RWPE1 (cell line): ENCODE results near the gene GCK.
A peak's percentile ranks its signal among the peaks of the same experiment; 100 is the strongest.

Source experiments
- CTCF ChIA-PET: fragments of 350-600 bp; sonication (Branson Sonifier 250); formaldehyde crosslinking; extraction: SDS; loops from one replicate; lab custom pipeline; 2021; lab: Yijun Ruan, JAX
- POLR2A ChIA-PET: fragments of 400-600 bp; formaldehyde crosslinking; extraction: SDS; loops from one replicate; lab custom pipeline; 2020; ENCODE audit warnings: antibody characterized with exemption; ENCODE audit not compliant: low non-redundant PET; lab: Yijun Ruan, JAX
- DNase-seq: peaks from one replicate; pipeline ENCODE4 v3.0.0; 2012; ENCODE audit warnings: low spot score
- H3K27ac ChIP-seq: fragments of 450-650 bp; 2 replicates; pipeline ENCODE4 v1.5.1; 2017
- TF ChIP-seq, protein P1 (sequence below): fragments of 450-650 bp; conservative IDR thresholded peaks from 2 replicates; pipeline ENCODE4 v1.5.1; 2017; ENCODE audit warnings: low read depth, mild to moderate bottlenecking

Gene GCK

DNA sequence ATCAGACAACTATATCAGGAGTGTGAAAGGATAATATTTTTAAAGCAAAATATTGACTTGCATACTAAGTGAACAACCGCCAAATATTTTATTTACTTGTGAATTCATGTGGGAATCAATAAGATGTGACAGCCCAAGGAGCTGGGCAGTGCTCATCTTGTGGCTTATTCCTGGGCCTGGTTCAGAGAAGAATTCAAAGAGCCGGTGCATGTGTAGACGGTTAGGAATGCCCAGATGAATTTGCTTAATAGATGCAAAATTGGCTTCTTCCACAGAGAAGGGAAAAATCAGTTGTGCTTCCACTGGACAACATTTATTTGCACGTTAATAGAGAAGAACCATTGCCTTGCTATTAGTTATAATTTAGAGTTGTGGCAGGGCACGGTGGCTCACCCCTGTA, 52.5 kb downstream of the GCK start:
- POLR2A ChIA-PET = no interaction called here
- TF ChIP-seq, protein P1, sequence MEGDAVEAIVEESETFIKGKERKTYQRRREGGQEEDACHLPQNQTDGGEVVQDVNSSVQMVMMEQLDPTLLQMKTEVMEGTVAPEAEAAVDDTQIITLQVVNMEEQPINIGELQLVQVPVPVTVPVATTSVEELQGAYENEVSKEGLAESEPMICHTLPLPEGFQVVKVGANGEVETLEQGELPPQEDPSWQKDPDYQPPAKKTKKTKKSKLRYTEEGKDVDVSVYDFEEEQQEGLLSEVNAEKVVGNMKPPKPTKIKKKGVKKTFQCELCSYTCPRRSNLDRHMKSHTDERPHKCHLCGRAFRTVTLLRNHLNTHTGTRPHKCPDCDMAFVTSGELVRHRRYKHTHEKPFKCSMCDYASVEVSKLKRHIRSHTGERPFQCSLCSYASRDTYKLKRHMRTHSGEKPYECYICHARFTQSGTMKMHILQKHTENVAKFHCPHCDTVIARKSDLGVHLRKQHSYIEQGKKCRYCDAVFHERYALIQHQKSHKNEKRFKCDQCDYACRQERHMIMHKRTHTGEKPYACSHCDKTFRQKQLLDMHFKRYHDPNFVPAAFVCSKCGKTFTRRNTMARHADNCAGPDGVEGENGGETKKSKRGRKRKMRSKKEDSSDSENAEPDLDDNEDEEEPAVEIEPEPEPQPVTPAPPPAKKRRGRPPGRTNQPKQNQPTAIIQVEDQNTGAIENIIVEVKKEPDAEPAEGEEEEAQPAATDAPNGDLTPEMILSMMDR = no peak
- no peak overlapping the region for H3K27ac ChIP-seq
- no peak for DNase-seq
- CTCF ChIA-PET = no interaction called here

DNA sequence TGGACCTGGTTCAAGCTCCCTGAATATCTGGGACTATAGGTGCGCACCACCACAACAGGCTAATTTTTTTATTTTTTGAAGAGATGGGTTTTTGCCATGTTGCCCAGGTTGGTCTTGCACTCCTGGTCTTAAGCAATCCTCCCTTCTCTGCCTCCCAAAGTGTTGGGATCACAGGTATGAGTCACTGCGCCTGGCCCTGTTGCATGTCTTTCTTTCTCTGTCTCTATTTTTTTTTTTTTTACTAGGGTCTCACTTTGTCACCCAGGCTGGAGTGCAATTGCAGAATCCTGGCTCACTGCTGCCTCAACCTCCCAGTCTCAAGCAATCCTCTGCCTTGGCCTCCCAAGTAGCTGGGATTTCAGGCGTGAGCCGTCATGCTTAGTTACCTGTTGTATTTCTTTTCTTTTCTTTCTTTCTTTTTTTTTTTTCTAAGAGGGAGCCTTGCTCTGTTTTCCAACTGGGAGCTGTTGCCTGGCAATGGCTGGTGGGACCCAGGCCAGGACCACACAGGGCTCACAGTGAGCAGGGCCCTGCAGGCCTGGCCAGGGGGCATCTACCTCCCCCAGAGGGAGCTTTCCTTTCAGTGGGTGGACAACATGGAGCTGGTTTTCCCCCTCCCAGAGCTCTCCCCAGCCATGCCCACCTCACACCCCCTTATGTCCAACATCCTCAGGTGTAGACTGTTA, 54.2 kb downstream of the GCK start:
- CTCF ChIA-PET = interaction anchor here (0.6 to 0.9 kb wide), 2 partner anchors 37 to 86 kb away, joined by 3 to 5 read pairs; no protein-coding TSS in a partner anchor
- no peak for DNase-seq
- TF ChIP-seq, protein P1 = no peak
- POLR2A ChIA-PET = interaction anchor here (0.5 to 0.6 kb wide), 2 partner anchors 67 to 353 kb away, joined by 3 to 5 read pairs; no protein-coding TSS in a partner anchor
- H3K27ac ChIP-seq = no peak overlapping the region

DNA sequence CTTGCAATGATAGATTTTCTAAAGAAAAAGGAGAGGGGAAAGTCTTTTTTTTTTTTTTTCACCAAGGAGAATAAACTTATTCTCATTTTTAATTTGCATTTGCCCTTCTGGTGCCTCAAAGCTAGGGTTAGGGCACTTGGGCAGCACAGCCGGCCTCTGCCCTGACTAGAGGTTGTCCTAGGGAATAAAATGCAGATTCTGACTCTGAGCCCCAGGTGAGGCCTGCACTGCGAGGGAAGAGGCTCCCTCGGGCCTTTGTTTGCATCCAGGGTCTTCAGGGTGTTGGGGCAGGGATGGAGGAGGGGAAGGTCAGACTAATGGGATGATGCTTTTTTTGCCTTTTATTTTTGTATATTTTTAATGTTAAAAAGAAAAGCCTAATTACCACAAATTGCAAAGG, 55.9 kb downstream of the GCK start:
- POLR2A ChIA-PET = interaction anchor here (0.7 kb wide), 1 partner anchor 9 kb away, joined by 8 read pairs; no protein-coding TSS in a partner anchor
- TF ChIP-seq, protein P1 = no peak
- H3K27ac ChIP-seq = no peak overlapping the region
- no peak for DNase-seq
- CTCF ChIA-PET = interaction anchor here (0.7 kb wide), 2 partner anchors 17 to 63 kb away, joined by 4 to 5 read pairs; no protein-coding TSS in a partner anchor

DNA sequence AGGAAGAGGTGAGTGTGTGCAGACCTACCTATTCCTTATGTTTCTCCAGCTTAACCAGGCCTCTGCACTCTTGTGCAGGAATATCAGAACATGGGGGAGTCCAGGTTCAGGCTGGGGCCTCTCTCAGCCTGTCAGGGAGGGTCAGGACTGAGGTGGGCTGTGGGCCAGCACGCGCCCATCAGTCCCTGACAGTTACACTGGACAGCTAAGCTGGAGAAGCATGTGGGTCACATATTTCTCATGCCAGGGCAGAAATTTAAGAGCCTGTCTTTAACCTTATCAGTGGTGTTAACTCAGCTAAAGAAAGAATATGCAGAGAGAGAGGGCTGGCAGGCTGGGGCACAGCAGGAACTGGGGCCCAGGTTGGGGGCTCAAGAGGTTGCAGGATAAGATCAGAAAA, 57.2 kb downstream of the GCK start:
- CTCF ChIA-PET = interaction anchor here (0.6 kb wide), 2 partner anchors 309 to 437 kb away, joined by 3 to 4 read pairs; no protein-coding TSS in a partner anchor
- POLR2A ChIA-PET = no interaction called here
- no peak for DNase-seq
- TF ChIP-seq, protein P1 = no peak
- no peak overlapping the region for H3K27ac ChIP-seq

DNA sequence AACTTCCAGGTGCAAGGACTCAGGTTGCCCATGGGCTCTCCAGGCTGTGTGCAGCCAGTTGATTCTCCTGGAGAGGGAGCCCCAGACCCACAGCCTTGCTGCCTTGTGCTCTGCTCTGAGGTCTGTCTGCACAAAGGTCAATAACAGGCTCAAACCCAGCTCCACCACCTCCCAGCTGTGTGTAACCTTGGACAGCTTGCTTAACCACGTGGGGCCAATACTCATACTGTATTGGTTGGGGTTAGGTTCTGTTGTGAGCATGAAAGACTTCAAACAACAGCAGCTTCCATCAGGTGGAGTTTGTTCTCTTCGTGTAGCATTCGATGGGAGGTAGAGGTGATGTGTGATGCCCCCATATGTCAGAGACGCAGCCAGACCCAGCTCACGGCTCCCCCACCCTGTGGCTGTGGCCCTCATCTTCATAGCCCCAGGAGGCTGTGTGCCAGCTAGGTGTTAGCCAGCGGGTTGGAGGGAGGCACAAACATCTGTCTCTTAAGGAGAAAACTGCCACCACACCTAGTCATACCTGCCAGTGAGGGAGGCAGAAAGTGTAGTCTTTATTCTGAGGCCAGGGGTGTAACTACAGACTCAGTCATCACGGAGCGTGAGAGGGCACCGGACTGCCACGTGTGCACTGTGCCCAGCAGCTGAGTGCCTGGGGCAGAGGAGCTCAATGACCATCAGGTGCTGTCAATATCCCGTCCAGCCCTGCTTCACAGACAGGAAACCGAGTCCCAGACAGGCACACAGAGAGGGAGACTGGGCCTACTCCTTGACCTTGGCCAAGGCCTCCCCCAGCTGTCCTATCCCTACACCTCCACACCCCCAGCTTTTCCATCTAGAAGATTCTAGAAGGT, 57.8 kb downstream of the GCK start:
- peak; percentile 23 for DNase-seq
- ChIA-PET POLR2A (no interaction called here), CTCF (interaction anchor here (0.5 to 1.1 kb wide), 6 partner anchors 73 to 437 kb away, joined by 3 to 6 read pairs (median 4); no protein-coding TSS in a partner anchor)
- H3K27ac ChIP-seq = no peak overlapping the region
- TF ChIP-seq, protein P1 = no peak; the same call in 1 of the 2 replicates

DNA sequence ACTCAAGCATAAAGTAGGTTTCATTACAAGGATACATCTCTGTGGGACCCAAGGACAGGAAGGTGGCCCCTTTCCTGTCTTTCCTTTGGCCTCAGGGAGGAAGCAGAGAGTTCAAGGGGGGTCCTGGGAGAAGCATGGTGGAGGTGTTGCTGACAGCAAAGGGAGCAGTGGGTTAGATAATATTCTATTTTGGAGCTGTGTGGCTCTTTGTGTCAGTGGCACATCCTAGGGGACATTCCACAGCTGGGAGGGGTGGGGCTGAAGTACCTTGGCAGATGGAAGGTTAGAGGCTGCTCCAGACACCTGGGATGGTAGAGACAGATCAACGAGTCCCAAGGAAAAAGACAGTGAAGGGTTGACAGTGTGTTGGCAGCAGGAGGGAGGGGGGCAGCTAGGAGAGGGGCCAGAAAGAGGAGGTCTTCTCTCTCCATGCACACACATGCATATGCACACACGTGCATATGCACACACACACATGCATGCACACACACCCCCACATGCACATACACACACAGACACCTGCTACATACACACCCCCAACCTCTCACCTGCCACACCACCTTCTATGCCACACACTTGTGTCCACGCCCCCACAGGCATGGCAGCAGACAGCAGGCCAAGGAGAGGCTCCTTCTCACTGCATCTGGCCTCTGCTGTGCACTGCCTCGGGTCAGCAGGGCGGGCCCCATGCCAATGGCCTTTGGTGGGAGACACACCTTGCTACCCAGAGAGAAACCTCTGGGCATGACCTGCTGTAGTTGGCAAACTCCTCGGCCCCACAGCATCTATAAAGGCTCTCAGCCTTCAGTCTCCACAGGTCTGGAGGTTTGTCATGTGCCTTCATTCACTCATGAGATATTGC, 60.3 kb downstream of the GCK start:
- TF ChIP-seq, protein P1 = no peak
- no peak overlapping the region for H3K27ac ChIP-seq
- DNase-seq = no peak
- ChIA-PET CTCF (no interaction called here), POLR2A (no interaction called here)
